Measurements from ENCODE around the gene GATAD2B.
A peak's percentile ranks its signal among the peaks of the same experiment; 100 is the strongest.

The GATAD2B gene

DNA sequence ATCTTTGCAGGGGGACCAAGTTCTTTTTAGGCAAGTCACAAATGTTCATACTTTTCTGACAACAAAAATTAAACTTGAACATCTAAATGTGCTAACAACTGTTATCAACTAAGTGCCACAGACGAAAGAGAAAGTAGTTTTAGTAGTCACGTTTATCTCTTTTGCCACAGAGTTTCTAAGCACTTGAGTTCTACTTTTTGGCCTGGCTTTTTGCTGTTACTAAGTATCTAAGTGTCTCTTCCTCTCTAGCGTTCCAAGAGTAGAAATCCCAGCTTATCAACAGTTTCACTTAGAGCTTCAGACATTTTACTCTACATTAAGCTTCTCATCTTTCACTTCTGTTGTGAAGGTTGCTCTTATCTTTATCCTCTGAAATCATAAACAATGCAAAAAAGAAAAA is 34.2 kb downstream of the GATAD2B start:
- no peak overlapping the region for H3K27ac ChIP-seq
- TF ChIP-seq, protein P1, sequence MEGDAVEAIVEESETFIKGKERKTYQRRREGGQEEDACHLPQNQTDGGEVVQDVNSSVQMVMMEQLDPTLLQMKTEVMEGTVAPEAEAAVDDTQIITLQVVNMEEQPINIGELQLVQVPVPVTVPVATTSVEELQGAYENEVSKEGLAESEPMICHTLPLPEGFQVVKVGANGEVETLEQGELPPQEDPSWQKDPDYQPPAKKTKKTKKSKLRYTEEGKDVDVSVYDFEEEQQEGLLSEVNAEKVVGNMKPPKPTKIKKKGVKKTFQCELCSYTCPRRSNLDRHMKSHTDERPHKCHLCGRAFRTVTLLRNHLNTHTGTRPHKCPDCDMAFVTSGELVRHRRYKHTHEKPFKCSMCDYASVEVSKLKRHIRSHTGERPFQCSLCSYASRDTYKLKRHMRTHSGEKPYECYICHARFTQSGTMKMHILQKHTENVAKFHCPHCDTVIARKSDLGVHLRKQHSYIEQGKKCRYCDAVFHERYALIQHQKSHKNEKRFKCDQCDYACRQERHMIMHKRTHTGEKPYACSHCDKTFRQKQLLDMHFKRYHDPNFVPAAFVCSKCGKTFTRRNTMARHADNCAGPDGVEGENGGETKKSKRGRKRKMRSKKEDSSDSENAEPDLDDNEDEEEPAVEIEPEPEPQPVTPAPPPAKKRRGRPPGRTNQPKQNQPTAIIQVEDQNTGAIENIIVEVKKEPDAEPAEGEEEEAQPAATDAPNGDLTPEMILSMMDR (conservative IDR thresholded peaks at IDR 0.05) = no peak

DNA sequence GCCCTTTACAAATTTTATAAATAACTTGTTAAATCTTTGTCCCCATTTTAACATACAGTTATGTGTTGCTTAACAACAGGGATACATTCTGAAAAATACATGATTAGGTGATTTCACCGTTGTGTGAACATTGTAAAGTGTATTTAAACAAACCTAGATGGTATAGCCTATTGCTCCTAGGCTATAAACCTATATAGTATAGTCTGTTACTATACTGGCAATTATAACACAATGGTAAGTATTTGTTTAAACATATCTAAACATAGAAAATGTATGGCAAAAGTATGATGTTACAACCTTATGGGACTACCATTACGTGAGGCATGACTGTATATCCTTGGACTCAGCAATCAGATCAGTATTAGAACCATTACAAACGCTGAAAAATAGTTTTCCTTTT is 36.6 kb downstream of the GATAD2B start:
- TF ChIP-seq, protein P1 (conservative IDR thresholded peaks at IDR 0.05) = no peak

DNA sequence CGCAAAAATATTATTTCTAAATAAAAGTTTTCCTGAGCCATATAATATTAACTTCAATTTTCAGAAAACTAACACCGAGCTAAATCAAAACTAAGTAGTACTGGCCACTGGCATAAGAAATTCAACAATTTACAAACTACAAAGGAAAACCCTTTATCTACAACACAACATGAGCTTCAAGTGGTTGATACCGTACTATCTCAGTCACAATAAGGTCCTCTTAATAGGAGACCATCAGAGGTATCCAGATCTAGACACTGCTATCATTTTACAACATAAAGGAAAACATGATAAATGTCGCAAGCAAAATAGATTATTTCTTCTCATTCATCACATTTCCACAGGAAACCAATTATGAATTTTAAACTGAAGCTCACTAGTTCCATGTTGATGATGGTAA is 39.5 kb downstream of the GATAD2B start:
- TF ChIP-seq, protein P1 (conservative IDR thresholded peaks at IDR 0.05) = no peak
- H3K27ac ChIP-seq = peak overlapping the region; percentile 91

More for the DNA sequence above, 36.6 kb downstream of the GATAD2B start:
- H3K27ac ChIP-seq = no peak overlapping the region

DNA sequence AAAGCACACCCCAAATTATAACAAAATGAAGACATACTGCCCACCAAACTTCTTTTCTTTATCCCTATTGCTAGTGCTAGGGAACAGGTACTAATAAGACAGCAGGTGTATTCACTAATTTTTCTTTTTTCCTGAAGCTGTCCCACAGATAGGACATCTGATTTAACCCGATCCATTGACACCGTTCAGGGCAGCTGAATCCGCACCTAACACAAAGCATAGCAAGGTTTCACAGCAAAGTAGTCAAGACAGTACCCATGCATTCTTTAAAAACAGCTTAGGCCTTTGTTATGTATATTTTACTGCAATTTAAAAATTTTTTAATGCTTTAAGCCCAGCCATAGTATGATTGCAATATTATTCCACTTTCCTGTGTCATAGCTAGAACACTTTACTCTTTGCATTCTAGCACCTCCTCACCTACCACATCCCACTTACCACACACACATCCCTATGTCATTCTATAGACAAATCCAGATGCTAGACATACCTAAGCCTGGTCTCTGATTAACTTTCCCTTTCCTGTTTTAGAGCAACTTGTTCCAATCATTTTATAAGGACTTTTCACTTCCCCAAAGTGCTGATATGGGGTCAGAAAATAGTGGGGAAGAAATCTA is 40.4 kb downstream of the GATAD2B start:
- TF ChIP-seq, protein P1 (conservative IDR thresholded peaks at IDR 0.05) = no peak
- H3K27ac ChIP-seq = peak overlapping the region; percentile 91

DNA sequence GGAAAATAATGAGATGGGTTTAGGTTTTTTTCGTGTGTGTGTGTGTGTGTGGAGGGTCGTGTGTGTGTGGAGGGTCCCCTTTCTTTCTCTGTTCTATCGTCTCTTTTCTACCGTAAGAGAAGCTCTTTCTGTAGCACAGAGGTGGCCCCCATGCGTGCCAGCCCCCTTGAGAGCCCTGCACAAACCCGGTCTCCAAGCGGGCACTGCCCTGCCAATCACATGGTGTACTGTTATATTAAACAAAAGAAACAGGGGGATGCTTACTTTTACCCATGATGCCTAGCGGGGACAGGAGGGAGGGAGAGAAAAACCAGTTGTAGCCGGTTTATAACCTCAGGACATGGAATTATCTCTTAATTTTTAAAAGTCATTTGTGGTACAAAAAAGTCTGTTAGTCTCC is 41.0 kb downstream of the GATAD2B start:
- peak overlapping the region; percentile 91 for H3K27ac ChIP-seq
- TF ChIP-seq, protein P1 (conservative IDR thresholded peaks at IDR 0.05) = no peak

DNA sequence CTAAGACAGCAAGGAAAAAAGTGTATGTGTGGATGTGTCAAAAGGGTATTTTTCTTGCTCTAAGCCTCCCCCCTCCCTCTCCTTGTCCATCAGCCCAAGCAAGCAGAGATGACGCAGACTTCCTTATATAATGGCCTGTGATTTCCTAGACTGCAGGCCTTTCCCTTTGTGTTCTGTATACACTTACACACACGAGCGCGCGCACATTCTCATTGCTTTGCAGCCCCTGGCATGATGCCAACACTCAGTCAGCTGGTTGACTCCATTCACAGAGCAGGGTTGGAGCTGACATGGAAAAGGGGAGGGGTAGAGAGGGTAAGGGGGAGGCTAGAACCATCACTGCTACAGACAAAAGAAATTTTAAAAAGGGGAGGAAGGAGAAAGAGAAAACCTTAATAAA is 41.8 kb downstream of the GATAD2B start:
- peak overlapping the region; percentile 91 for H3K27ac ChIP-seq
- TF ChIP-seq, protein P1 (conservative IDR thresholded peaks at IDR 0.05) = no peak

DNA sequence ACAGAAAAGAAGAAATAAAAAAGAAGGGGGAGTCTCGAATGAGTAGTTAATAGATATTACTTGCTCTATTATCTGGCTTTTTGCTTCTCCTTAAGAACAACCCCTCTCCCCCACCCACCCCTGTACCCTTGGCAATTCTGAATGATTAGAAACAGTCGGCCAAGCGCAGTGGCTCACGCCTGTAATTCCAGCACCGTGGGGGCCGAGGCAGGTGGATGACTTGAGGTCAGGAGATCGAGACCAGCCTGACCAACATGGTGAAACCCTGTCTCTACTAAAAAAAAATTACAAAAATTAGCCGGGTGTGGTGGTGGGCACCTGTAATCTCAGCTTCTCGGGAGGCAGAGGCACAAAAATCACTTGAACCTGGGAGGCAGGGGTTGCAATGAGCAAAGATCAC is 42.7 kb downstream of the GATAD2B start:
- peak overlapping the region; percentile 91 for H3K27ac ChIP-seq
- TF ChIP-seq, protein P1 (conservative IDR thresholded peaks at IDR 0.05) = no peak

All from VCaP (cell line).